B cell (primary cell): ENCODE data around the gene AFDN. TPM values are rescaled to one million over a fixed set of nuclear protein-coding genes. Genes with fewer than 3 reads are reported as not detected.

Source experiments
- ATAC-seq: fragments of 200-7000 bp; cut with Tn5 transposase; one replicate; pipeline ENCODE4 v1.10.0; 2021; ENCODE audit warnings: low read depth, mild to moderate bottlenecking, moderate number of reproducible peaks, moderate library complexity
- CTCF ChIA-PET: fragments of 350-600 bp; sonication (Branson Sonifier 250); formaldehyde crosslinking; loops from one replicate; lab custom pipeline; 2021; ENCODE audit warnings: antibody characterized with exemption, inconsistent platforms; lab: Charles Lee
- POLR2A ChIA-PET: fragments of 350-600 bp; sonication (Branson Sonifier 250); formaldehyde crosslinking; loops from one replicate; lab custom pipeline; 2021; ENCODE audit warnings: antibody characterized with exemption; lab: Charles Lee
- DNase-seq: peaks from one replicate; pipeline ENCODE4 v3.0.0; 2013
- H2AFZ ChIP-seq: 2 replicates; pipeline ENCODE4 v1.6.1; 2012; ENCODE audit warnings: mild to moderate bottlenecking, low read depth, low read length; ENCODE audit not compliant: insufficient read depth, poor library complexity, severe bottlenecking
- H3K27ac ChIP-seq, 2 donors: 1 replicate in 1 of 2; 2 replicates in 1 of 2; pipeline ENCODE4 v1.5.1; 2012 to 2013; ENCODE audit warnings: low read length in 2 of 2, mild to moderate bottlenecking in 2 of 2, moderate library complexity in 1 of 2
- H3K27me3 ChIP-seq, 4 experiments: fragments of 200-600 bp in 1 of 4; sonication (generic) in 1 of 4; replicated peaks in 1 of 4; 1 replicate in 2 of 4; 2 replicates in 2 of 4; pipeline versions ENCODE4 v1.6.1 to v1.7.0; 2013 to 2016; ENCODE audit warnings: low read length in 3 of 4, mild to moderate bottlenecking in 2 of 4, mixed read lengths in 1 of 4, moderate library complexity in 1 of 4; ENCODE audit not compliant: insufficient read depth in 4 of 4, control insufficient read depth in 3 of 4; ENCODE audit errors: control extremely low read depth in 1 of 4
- H3K36me3 ChIP-seq, 2 experiments: replicated peaks in 1 of 2; 1 replicate in 1 of 2; 2 replicates in 1 of 2; pipeline versions ENCODE4 v1.6.1 to v1.7.1; 2013; ENCODE audit warnings: low read length in 1 of 2; ENCODE audit not compliant: insufficient read depth in 2 of 2, control insufficient read depth in 1 of 2; ENCODE audit errors: control extremely low read depth in 1 of 2, extremely low read depth in 1 of 2
- H3K4me1 ChIP-seq, 2 donors: fragments of 200-600 bp in 1 of 2; sonication (generic) in 1 of 2; 1 replicate in 1 of 2; 2 replicates in 1 of 2; pipeline versions ENCODE4 v1.5.1 to v1.6.1; 2013 to 2017; ENCODE audit warnings: low read length in 2 of 2; ENCODE audit not compliant: control insufficient read depth in 2 of 2, insufficient read depth in 2 of 2
- H3K4me2 ChIP-seq: replicated peaks from 2 replicates; pipeline ENCODE3; 2012; ENCODE audit warnings: mild to moderate bottlenecking, low read depth, low read length; ENCODE audit not compliant: poor library complexity, severe bottlenecking
- H3K4me3 ChIP-seq, 5 experiments: fragments of 200-600 bp in 1 of 5; sonication (generic) in 1 of 5; 1 replicate in 3 of 5; 2 replicates in 2 of 5; pipeline versions ENCODE4 v1.5.1 to v1.7.0; 2011 to 2016; ENCODE audit warnings: low read length in 4 of 5, mild to moderate bottlenecking in 4 of 5, low read depth in 2 of 5, control low read depth in 1 of 5, moderate library complexity in 1 of 5; ENCODE audit not compliant: insufficient read depth in 1 of 5; ENCODE audit errors: control extremely low read depth in 1 of 5, extremely low read depth in 1 of 5
- H3K79me2 ChIP-seq: fragments of 200-600 bp; sonication (generic); one replicate; pipeline ENCODE4 v1.6.0; 2016; ENCODE audit warnings: low read length; ENCODE audit not compliant: control insufficient read depth, insufficient read depth
- H3K9ac ChIP-seq: fragments of 200-600 bp; sonication (generic); 2 replicates; pipeline ENCODE4 v1.6.1; 2017; ENCODE audit warnings: mild to moderate bottlenecking, low read length, moderate library complexity
- H3K9me3 ChIP-seq, 3 donors: one replicate each; pipeline versions ENCODE4 v1.6.1 to v1.7.1; 2013; ENCODE audit warnings: low read length in 2 of 3; ENCODE audit not compliant: control insufficient read depth in 2 of 3, insufficient read depth in 1 of 3; ENCODE audit errors: control extremely low read depth in 1 of 3
- H4K20me1 ChIP-seq: 2 replicates; pipeline ENCODE4 v1.6.0; 2012; ENCODE audit warnings: mild to moderate bottlenecking, low read length; ENCODE audit not compliant: insufficient read depth, control insufficient read depth, poor library complexity, severe bottlenecking
- H3K27ac Mint-ChIP-seq: one replicate; pipeline ENCODE4 v1.8.0; 2021; ENCODE audit warnings: mixed read lengths
- H3K27me3 Mint-ChIP-seq: one replicate; pipeline ENCODE4 v1.8.0; 2021; ENCODE audit warnings: mixed read lengths
- H3K4me1 Mint-ChIP-seq: one replicate; pipeline ENCODE4 v1.8.0; 2021; ENCODE audit warnings: mixed read lengths
- H3K4me3 Mint-ChIP-seq: one replicate; pipeline ENCODE4 v1.8.0; 2021; ENCODE audit warnings: mixed read lengths
- H3K9me3 Mint-ChIP-seq: one replicate; pipeline ENCODE4 v1.8.0; 2022; ENCODE audit warnings: mixed read lengths; ENCODE audit not compliant: insufficient read depth
- EZH2 ChIP-seq: IDR thresholded peaks from 2 replicates; pipeline ENCODE4 v1.6.1; 2012; ENCODE audit warnings: borderline replicate concordance, low read depth, mild to moderate bottlenecking, moderate library complexity, low read length; ENCODE audit not compliant: insufficient read depth, poor library complexity, severe bottlenecking
- WGBS: methylation state at CpG from one replicate; pipeline ENCODE4 v1.1.5; 2013; ENCODE audit warnings: missing lambda C conversion rate; ENCODE audit not compliant: insufficient coverage; 5-methylcytosine and 5-hydroxymethylcytosine counted together
- intact Hi-C: fragments of 100-400 bp; cut with micrococcal nuclease; formaldehyde crosslinking; loops from one replicate; pipeline ENCODE4 v1.10.0; 2022
- polyA plus RNA-seq: library from polyadenylated mRNA; depleted of rRNA; stranded (reverse); fragments of >200 nt; gene quantifications from 2 replicates; pipeline ENCODE4 v1.2.3, GENCODE V29; 2012
- total RNA-seq, 2 donors: library from RNA; stranded (reverse); fragments of 120-200 nt in 1 of 2; gene quantifications; 1 replicate in 1 of 2; 2 replicates in 1 of 2; pipeline versions ENCODE4 v1.2.3 to v1.2.4, GENCODE V29; 2013 to 2022
- TF ChIP-seq, protein P1 (sequence below): fragments of 200-600 bp; IDR thresholded peaks from one replicate; pipeline ENCODE4 v1.8.0; 2022; ENCODE audit warnings: antibody characterized with exemption, mild to moderate bottlenecking

AFDN gene
- total and polyA plus RNA-seq, 2 donors (not counting 1 experiment from before 2014, with no cell fraction given), result 15.4 to 70.5 TPM

DNA sequence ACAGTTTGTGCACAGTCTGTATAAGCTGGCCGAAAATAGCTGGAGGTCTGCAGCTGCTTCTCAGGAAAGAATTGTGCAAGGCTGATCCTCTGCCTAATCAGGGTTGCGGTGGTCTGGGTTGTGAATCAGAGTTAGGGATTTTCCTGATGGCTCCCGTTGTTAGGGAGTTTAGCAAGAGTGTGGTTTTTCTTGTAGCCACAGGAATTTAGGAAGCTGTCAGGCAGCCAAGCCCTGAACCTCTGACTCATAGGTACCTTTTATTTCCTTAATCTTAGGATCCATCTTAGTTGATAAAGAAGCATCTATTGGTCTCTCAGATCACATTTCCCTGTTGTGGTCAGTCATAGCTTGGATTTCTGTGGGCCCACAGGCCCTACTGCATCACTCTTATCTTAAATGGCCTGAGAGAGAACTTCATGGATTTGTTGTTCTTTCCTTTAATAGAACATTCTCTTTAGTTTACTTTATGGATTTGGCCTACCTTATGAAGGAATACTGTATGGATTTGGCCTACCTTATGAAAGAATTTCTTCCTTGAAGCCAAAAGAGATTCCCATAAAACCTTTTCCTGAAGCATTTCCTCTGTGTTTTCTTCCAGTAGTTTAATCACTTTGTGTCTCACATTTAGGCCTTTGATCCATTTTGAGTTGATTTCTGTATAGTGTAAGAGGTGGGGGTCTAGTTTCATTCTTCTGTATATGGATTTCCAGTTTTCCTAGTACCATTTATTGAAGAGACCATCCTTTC, 181.1 kb downstream of the AFDN start:
- no peak for TF ChIP-seq EZH2
- TF ChIP-seq, protein P1, sequence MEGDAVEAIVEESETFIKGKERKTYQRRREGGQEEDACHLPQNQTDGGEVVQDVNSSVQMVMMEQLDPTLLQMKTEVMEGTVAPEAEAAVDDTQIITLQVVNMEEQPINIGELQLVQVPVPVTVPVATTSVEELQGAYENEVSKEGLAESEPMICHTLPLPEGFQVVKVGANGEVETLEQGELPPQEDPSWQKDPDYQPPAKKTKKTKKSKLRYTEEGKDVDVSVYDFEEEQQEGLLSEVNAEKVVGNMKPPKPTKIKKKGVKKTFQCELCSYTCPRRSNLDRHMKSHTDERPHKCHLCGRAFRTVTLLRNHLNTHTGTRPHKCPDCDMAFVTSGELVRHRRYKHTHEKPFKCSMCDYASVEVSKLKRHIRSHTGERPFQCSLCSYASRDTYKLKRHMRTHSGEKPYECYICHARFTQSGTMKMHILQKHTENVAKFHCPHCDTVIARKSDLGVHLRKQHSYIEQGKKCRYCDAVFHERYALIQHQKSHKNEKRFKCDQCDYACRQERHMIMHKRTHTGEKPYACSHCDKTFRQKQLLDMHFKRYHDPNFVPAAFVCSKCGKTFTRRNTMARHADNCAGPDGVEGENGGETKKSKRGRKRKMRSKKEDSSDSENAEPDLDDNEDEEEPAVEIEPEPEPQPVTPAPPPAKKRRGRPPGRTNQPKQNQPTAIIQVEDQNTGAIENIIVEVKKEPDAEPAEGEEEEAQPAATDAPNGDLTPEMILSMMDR, result no peak
- no peaks in the 10 kb centered on the region for H3K4me1 Mint-ChIP-seq
- Histone ChIP-seq H3K4me1 (no peaks in the 10 kb centered on the region), H2AFZ (no peak overlapping the region), H4K20me1 (no peaks in the 10 kb centered on the region), H3K36me3 (no peaks in the 10 kb centered on the region), H3K27ac (no peak overlapping the region), H3K9me3 (peaks cover 2 to 21% (median 12%) of the 10 kb centered on the region in 3 donors), H3K9ac (no peak overlapping the region), H3K4me3 (no peak overlapping the region), H3K79me2 (no peaks in the 10 kb centered on the region), H3K4me2 (no peak overlapping the region), H3K27me3 (no peaks in the 10 kb centered on the region)
- ATAC-seq, result no peak
- intact Hi-C loops, result no loop called here
- H3K4me3 Mint-ChIP-seq, result no peak overlapping the region
- no peak overlapping the region for H3K27ac Mint-ChIP-seq
- 69% methylated on average over 2 of the region's 3 CpGs for WGBS
- no peaks in the 10 kb centered on the region for H3K27me3 Mint-ChIP-seq
- CTCF ChIA-PET, result no interaction called here
- H3K9me3 Mint-ChIP-seq, result peaks cover 18% of the 10 kb centered on the region
- no peak for DNase-seq
- POLR2A ChIA-PET, result no interaction called here

DNA sequence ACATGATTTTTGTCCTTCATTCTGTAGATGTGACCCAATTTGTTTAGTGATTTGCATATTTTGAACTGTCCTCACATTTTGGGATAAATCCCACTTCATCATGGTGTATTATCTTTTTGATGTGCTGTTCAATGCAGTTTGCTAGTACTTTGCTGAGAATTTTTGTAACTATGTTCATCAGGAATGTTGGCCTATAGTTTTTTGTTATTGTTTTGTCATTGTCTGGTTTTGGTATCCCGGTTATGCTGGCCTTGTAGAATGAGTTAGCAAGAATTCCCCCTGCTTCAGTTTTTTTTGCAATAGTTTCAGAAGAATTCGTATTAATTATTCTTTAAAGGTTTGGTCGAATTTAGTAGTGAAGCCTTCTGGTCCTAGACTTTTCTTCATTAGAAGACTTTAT, 182.6 kb downstream of the AFDN start:
- H3K79me2 ChIP-seq, result no peaks in the 10 kb centered on the region
- no peak for ATAC-seq
- TF ChIP-seq, protein P1, result no peak
- TF ChIP-seq EZH2, result no peak

More for the DNA sequence above, 182.6 kb downstream of the AFDN start:
- H3K27ac Mint-ChIP-seq, result no peak overlapping the region
- 73% methylated on average over 2 of the region's 3 CpGs for WGBS
- DNase-seq, result no peak
- Histone ChIP-seq H3K4me1 (no peaks in the 10 kb centered on the region), H2AFZ (no peak overlapping the region), H3K4me2 (no peak overlapping the region), H3K27me3 (no peaks in the 10 kb centered on the region), H4K20me1 (no peaks in the 10 kb centered on the region), H3K9me3 (peaks cover 2 to 22% (median 21%) of the 10 kb centered on the region in 3 donors), H3K9ac (no peak overlapping the region), H3K27ac (no peak overlapping the region), H3K4me3 (no peak overlapping the region), H3K36me3 (no peaks in the 10 kb centered on the region)
- intact Hi-C loops, result no loop called here
- no peaks in the 10 kb centered on the region for H3K27me3 Mint-ChIP-seq
- POLR2A ChIA-PET, result no interaction called here
- H3K4me1 Mint-ChIP-seq, result no peaks in the 10 kb centered on the region
- H3K9me3 Mint-ChIP-seq, result peaks cover 18% of the 10 kb centered on the region
- H3K4me3 Mint-ChIP-seq, result no peak overlapping the region
- CTCF ChIA-PET, result no interaction called here
